A549 (cell line): ENCODE results near the gene PIP5K1B.

Experiments
- ATOH8 ChIP-seq: fragments of 250-450 bp; sonication (Bioruptor Pico); IDR thresholded peaks from 2 replicates; pipeline ENCODE4 v1.5.0; 2020; ENCODE audit warnings: low read depth, mild to moderate bottlenecking, moderate library complexity
- BHLHE40 ChIP-seq: IDR thresholded peaks from 2 replicates; pipeline ENCODE4 v1.6.1; 2012; ENCODE audit warnings: low read depth, low read length, inconsistent platforms
- CHD2 ChIP-seq: fragments of 150-350 bp; IDR thresholded peaks from 2 replicates; pipeline ENCODE4 v1.6.1; 2014; ENCODE audit warnings: low read length; ENCODE audit not compliant: partially characterized antibody
- CTCF ChIP-seq: fragments of >200 bp; sonication (Bioruptor Twin); formaldehyde crosslinking; IDR thresholded peaks from 3 replicates; pipeline ENCODE4 v1.5.1; 2016
- EHF ChIP-seq: fragments of 250-450 bp; sonication (Bioruptor Pico); IDR thresholded peaks from 2 replicates; pipeline ENCODE4 v1.5.0; 2020; ENCODE audit warnings: mild to moderate bottlenecking
- EP300 ChIP-seq, 2 experiments: fragments of >200 bp; sonication (Bioruptor Twin); formaldehyde crosslinking; IDR thresholded peaks; 2 replicates in 1 of 2; 3 replicates in 1 of 2; pipeline ENCODE4 v1.6.1; 2016 to 2017
- ESRRA ChIP-seq: fragments of 150-350 bp; IDR thresholded peaks from 2 replicates; pipeline ENCODE4 v1.6.1; 2014; ENCODE audit warnings: mild to moderate bottlenecking, low read length, borderline replicate concordance
- JUNB ChIP-seq: fragments of >200 bp; sonication (Bioruptor Twin); formaldehyde crosslinking; IDR thresholded peaks from 2 replicates; pipeline ENCODE4 v1.6.1; 2016
- MAZ ChIP-seq: fragments of 150-350 bp; IDR thresholded peaks from 2 replicates; pipeline ENCODE4 v1.6.1; 2014; ENCODE audit warnings: antibody characterized with exemption, low read depth, low read length, borderline replicate concordance
- PBX3 ChIP-seq: IDR thresholded peaks from 2 replicates; pipeline ENCODE4 v1.6.1; 2012
- POLR2A ChIP-seq: IDR thresholded peaks from 2 replicates; pipeline ENCODE4 v1.6.1; 2012; ENCODE audit warnings: mild to moderate bottlenecking, low read length

GRCh38 chr9:68895741-68896478 lies 190.9 kb downstream of the PIP5K1B start:
- TF ChIP-seq CTCF (no peak), ESRRA (no peak), JUNB (no peak), POLR2A (no peak), EP300 (IDR thresholded peaks at IDR 0.05) (no peak), ATOH8 (no peak), CHD2 (no peak), EHF (CRISPR knock-in tag) (no peak), BHLHE40 (no peak), MAZ (no peak), PBX3 (no peak)
